Stimulated activated CD8-positive, alpha-beta memory T cell treated with anti-CD3 and anti-CD28 coated beads, Interleukin-15, amount 100 ng/mL, for 24 hours (primary cell): ENCODE measurements around the gene SPSB2.
"Not testable (repeated sequence)": the region's sequence is repeated elsewhere in the genome, so short reads cannot be mapped to it uniquely, and the experiment has no call there.

Experiments
- DNase-seq: peaks from one replicate; pipeline ENCODE4 v3.0.0-alpha.2; 2020; ENCODE audit warnings: low read depth

The SPSB2 gene

DNA sequence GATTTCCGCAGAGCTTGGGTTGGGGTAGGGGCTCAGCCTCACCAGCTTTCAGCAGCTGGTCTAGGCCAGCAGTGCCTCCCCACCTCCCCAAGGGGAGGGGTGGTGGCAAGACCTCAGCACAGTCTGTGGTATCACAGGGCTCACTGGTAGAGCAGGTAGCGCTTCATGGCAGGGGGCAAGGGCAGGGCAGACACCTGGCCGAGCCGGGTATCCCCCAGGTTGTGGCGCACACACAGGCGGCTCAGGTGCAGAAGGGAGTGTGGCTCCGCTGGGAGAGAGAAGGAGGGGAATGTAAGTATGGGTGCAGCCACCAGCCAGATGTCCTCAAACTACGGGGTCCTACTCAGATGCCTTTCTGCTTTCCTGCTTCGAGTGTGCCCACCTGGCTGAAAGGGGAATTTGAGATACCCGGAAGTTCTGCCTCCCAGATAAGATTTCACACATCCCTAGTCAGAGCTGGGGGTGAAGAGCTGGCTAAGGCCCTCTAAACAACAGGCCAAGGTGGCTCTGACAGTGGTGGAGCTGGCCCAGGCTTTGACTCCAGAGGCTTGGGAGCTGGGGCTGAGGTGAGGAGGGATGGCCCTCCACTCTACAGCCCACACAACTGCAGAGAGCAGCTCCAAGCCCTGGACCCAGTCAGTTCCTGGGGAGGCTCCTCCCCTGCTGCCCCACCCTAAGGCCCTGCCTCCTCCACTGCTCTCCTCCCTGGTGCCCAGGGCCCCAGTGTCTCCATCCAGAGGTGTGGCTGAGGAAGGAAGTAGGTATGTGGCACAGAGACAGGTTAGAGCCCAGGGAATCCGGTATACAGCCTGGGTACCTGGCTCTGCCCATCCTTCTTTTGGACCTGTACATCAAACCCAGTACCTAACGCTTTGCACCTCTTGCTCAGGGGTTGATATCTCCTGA lies 1.8 kb downstream of the SPSB2 start:
- no peak for DNase-seq

DNA sequence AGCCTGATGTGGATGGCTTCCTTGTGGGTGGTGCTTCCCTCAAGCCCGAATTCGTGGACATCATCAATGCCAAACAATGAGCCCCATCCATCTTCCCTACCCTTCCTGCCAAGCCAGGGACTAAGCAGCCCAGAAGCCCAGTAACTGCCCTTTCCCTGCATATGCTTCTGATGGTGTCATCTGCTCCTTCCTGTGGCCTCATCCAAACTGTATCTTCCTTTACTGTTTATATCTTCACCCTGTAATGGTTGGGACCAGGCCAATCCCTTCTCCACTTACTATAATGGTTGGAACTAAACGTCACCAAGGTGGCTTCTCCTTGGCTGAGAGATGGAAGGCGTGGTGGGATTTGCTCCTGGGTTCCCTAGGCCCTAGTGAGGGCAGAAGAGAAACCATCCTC lies 2.8 kb downstream of the SPSB2 start:
- not testable (repeated sequence) for DNase-seq

DNA sequence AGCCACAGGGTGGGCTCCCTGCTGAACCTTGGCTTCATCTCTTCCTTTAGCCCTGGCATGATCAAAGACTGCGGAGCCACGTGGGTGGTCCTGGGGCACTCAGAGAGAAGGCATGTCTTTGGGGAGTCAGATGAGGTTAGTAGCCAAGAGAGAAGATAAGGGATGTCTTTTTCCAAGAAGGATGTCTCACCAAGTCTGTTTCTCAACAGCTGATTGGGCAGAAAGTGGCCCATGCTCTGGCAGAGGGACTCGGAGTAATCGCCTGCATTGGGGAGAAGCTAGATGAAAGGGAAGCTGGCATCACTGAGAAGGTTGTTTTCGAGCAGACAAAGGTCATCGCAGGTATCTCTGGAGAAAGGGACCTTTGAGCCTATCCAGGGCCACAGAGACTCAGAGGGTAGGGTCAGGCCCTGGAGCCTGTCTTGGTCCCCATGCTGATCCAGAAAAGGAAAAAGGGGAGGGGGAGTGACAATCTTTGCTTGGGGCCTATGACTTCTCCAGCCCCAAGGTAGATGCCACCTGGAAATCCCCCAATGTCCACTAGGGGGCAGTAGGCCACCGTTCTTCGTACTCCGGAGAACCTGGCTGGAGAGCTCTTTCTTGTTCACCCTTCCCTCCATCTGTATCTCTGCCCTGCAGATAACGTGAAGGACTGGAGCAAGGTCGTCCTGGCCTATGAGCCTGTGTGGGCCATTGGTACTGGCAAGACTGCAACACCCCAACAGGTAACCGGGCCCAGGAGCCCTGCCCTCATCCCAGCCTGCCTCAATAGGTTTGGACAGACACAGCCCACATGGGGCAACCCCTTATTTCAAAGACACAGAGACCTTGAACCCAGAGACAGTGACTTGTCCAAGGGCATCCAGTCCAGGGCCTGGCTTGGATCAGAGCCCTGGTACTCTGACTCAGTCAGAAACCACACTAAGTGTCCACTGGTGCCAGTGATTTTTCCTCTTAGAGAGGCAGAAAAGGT lies 3.8 kb downstream of the SPSB2 start:
- peak; percentile 67 for DNase-seq

DNA sequence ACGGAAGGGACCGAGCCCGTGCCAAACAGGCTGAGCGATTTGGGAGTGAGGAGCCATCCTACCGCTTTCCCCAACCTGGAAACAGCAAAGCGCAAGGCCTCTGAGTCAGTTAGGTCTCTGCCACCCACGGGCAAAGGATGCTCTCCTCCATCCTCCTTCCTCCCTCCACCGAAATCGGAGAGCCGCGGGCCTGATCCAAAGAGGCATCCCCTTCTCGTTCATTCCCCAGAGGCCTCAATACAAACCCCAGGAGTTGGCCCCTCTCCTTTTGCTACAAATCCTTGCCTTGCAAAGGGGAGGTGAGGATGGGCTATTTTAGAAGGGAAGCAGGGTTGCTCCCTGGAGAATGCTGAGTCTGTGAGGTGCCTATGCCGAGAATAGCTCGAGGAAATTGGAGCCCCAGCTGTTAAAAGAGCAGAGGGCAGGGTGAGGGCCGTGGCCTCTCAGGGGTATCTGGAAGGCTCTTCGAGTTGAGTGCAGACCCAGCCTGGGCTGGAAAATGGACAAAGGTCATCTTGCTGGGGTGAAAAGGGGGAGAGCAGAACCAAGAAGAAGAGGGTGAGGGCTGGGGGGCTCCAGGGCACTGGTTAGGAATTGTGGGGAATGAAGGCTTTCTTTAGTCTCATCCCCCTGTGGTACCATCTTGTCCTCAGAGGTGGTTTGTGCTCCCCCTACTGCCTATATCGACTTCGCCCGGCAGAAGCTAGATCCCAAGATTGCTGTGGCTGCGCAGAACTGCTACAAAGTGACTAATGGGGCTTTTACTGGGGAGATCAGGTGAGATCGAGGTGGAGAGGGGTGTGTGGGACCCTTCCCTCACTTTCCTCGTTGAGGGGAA lies 4.7 kb downstream of the SPSB2 start:
- DNase-seq, result no peak

DNA sequence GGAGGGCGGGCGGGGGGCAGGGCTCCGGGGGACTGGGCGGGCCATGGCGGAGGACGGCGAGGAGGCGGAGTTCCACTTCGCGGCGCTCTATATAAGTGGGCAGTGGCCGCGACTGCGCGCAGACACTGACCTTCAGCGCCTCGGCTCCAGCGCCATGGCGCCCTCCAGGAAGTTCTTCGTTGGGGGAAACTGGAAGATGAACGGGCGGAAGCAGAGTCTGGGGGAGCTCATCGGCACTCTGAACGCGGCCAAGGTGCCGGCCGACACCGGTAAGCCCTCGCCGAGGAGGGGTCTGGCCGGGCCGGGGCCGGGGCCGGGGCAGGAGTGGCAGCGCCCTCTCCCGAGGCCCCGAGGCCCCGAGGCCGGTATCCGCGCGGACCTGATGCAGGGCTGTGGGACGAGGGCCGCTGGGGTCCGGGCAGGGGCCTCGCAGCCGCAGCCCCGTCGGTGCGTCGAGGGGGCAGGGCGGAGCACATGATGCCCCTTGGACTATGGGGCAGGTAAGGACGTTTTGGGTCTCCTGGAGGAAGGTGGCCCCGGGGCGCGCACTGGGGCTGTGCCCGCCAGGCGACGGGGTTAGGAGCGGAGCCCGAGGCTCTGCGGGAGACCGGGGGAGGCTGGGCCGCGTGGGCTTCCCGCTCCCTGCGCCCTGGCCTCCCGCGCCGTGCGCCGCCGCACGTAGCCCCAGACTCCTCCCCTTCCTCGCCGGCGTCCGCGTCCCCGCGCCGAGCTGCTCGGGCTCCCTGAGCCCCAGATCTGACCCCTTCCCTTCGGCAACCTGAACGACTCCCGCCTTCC lies 5.5 kb downstream of the SPSB2 start, which contains the start of gene TPI1:
TSS of gene TPI1 (plus strand) at position 119 of the 798 bp plus-strand sequence. CDS start at position 155, 36 bp downstream.
- DNase-seq, result peak; percentile 66

DNA sequence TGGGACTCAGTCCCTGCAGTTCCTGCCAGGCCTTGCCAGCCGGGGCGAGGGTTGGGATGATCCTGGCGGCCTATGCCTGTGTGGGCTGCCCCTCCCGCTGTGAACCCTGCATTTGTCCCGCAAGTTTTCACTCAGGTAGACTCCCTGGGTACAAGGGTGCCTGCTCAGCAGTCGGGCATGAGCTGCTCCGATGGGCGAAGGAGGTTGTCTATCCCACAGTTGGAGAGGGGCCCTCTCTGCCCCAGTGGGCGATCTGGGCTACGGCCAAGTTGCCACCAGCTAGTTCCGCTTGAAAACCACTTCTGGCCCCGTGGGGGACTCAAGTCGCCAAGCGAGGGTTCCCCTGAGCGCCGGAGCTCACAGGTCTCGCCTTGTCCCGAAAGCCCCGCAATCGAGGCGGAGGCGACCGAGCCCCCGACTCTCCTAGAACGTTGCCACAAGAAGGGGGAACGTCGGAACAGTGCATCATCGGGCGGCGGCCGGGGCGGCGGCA lies 6.1 kb downstream of the SPSB2 start:
- DNase-seq, result no peak

DNA sequence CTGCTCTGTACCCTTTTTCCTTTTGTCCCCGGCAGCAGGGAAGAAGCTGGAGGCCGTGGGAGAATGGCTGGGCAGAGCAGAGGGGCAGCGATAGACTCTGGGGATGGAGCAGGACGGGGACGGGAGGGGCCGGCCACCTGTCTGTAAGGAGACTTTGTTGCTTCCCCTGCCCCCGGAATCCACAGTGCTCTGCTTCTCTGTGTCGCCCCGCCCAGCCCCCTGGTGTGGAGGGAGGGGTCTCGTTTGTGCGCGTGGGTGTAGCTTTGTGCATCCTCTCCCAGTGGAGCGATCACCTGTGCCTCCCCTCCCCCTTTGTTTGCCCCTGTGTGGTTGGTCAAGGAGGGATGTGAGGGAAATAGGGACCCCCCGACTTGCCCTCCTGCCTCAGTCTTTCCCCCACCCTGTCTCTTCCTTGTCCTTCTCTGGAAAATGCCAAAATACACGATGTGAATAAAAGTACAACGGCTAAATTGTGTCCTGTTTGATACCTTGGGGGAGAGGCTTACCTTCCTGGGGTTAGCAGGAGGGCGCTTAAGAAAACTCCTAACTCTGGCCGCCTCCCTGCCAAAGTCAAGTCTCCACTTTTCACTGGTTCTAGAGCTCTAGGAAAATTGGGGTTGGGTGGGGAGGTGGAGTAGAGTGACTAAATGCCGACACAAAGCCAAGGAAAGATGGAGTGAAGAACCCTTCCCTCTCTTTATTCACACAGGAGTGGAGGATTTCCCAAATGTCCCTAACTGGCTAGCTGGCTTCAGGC lies 6.8 kb downstream of the SPSB2 start:
- DNase-seq, result no peak

DNA sequence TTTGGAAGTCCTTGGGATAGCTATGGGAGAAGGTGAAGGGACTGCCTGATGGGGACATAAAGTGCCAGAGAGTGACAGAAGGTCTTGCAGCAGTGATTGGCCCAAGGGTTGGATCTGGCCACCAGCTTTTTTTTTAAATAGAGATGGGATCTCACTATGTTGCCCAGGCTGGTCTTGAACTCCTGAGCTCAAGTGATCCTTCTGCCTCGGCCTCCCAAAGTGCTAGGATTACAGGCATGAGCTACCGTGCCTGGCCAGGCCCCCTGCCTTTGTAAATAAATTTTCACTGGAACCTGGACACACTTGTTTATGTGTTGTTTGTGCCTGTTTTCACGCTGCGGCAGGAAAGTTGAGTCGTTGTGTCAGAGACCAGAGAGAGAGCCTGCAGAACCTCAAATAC lies 7.8 kb downstream of the SPSB2 start:
- not testable (repeated sequence) for DNase-seq

DNA sequence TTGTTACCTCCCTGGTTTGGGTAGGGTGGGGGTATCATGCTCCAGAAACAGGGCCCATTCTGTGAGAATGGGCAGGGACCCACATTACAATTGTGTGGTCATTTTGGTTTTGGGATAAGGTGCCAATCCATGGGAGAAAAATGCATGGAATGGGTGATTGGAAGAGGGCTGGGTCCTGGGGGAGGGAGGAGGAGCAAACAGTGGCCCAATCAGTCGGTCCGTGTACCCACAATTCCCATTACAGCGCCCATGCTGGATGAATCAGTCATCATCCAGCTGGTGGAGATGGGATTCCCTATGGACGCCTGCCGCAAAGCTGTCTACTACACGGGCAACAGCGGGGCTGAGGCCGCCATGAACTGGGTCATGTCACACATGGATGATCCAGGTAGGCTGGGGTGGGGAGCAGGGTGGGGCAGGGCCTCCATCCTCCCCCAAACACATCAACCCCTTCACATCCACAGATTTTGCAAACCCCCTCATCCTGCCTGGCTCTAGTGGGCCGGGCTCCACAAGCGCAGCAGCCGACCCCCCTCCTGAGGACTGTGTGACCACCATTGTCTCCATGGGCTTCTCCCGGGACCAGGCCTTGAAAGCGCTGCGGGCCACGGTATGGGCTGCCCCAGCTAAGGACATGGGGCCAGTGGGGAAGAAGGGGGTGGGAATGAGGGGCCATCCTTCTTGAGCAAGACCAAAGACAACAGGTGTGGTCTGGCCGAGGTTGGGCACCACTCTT lies 9.3 kb downstream of the SPSB2 start:
- DNase-seq, result no peak

DNA sequence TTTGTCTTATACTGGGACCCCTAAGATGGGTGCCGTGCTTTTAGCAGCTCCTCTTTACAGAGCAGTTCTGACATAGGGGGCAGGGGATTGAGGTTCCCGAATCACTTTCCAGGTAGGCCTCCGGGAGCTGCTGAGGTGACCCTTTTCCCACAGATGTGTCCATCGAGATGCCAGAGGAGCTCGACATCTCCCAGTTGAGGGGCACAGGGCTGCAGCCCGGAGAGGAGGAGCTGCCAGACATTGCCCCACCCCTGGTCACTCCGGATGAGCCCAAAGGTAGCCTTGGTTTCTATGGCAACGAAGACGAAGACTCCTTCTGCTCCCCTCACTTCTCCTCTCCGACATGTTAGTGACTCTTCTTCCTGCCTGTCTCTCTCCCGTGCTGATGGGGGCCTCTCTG lies 10.1 kb downstream of the SPSB2 start:
- DNase-seq, result no peak

DNA sequence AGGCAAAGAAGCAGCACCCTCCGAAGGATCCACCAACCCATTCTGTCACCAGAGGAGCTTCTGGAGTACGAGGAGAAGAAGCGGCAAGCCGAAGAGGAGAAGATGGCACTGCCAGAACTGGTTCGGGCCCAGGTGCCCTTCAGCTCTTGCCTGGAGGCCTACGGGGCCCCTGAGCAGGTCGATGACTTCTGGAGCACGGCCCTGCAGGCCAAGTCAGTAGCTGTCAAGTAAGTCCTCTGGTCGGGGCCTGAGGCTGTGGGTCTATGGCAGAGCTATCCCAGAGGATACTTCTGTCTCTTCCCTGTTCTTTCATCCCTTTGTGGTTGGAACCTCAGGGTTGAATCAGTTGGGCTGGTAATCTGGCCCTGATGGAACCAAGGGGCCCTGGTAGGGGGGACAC lies 11.7 kb downstream of the SPSB2 start:
- DNase-seq, result no peak

DNA sequence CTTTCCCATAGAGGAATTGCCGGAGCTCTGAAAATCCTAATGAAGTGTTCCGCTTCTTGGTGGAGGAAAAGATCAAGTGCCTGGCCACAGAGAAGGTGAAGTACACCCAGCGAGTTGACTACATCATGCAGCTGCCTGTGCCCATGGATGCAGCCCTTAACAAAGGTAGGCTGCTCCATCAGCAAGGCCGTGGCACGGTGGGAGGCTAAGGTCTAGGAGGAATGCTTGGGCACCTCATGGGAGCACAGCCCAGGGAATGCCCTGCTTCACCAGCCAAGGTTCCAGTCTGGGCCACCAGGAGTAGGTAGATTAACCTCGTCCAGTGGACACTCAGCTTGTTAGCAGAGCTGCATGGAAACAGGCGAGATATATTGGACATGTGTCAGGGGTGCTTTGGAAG lies 12.2 kb downstream of the SPSB2 start:
- no peak for DNase-seq

DNA sequence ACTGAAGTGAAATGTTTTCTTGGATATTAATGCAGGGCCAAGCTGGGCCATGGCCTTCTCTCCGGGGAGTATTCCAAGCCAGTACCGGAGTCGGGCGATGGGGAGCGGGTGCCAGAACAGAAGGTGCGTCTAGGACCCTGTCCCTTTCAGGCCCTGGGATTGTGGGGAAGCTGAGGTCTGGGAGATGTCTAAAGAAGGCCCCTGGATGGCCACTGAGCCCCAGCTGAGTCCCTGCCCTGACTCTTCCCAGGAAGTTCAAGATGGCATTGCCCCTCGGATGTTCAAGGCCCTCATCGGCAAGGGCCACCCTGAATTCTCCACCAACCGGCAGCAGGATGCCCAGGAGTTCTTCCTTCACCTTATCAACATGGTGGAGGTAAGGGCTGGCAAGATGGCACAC lies 13.0 kb downstream of the SPSB2 start:
- no peak for DNase-seq

DNA sequence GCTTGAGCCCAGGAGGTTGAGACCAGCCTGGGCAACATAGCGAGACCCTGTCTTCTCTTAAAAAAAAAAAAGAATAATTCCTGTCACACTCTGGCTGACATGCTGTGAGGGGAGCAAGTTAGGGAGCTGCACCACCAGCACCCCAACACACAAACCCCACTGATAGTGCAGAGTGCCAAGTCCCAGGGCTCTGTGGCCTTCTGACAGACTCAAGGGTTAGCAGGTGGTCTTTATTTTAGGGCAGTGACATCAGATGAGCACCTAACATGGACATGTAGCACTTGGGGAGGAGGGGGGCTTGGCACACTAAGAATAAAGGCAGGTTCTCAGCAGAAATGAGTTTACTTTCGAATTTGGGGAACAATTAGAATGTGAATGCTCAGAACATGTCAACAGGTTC lies 14.3 kb downstream of the SPSB2 start:
- no peak for DNase-seq

DNA sequence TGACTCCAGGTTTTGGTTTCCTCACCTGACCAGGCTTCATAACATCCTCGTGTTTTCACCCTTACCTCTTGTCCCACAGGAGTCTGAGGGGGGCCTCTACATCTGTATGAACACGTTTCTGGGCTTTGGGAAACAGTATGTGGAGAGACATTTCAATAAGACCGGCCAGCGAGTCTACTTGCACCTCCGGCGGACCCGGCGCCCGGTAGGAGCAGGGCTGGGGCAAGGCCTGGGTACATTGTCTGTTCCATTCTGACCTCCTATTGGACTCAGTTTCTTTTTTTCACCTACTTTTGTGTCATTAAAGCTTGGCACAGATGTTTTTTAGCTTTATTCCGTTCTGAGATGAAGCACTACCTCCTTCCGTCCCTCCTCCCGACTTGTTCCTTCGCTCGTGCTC lies 17.8 kb downstream of the SPSB2 start:
- no peak for DNase-seq

DNA sequence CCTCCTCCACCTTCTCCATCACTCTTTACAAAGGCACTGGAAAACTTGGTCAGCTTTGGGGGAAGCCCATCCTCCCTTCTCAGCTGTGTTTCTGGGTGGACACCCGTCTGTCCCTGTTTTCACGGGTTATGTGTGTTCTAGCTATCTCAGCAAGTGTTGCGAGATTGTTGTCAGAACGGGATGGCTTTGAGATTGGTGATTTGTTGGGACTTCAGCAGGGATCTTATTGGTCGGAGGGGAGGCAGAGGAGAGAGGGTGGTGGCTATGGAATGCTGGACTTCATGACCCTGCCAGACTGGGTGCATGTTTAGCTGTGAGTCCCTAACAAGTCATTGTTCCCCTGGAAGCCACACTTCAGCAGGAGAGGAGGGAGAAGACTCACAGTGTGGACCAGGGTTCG lies 19.1 kb downstream of the SPSB2 start:
- DNase-seq, result no peak

DNA sequence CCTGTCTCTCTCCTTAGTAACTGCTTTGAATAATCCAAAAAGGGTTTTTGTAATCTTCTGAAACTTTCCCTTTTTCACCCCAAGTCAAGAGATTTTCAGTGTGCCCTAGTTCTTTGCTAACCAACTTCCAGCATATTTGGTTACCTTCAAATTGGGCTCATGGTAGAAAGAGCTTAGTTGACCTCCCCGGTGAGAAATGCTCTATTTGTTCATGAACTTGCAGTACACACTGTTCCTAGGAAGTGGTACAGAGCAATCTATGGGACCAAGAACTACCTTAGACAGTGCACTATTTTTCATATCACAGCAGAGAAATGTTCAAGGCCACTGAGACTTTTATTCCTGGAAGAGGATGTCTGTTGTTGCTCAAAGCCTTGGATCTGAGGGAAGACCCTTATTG lies 19.5 kb downstream of the SPSB2 start:
- no peak for DNase-seq

DNA sequence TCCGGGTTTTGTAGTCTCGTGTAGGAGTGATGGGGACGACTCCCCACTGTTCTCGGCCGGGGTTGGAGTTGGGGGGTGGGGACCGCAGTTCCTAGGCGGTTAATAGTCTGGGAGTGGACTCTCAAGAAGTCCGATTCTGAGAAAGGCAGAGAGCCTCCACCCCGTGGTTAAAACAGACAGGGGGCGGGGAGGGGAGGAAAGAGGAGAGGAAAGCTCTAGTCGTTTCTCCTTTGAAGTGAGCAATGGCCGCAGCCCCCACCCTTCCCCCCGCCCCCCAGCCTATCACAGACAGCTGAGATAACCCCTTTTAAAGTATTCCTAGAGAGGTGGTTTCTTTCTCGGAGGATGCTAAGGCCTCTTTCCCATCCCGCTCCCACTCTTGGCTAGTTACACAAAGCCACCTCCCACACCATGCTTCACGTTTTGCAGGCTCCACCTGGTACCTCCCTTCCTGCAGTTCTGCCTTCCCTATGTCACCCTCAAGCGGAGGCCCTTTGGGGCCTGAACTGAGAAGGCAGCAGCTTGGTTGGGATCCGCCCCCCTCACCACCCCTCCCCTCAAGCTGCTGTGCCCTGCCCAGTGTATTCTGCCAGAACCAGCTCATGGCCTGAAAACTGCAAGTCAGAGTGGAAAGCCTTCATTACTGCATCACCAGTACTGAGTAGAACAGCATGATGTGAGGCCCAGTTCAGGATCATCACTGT lies 20.3 kb downstream of the SPSB2 start:
- no peak for DNase-seq
